Panc1 (cell line): Measurements from ENCODE around the gene PCDHA11.

Experiments
- POLR2AphosphoS5 ChIP-seq: IDR thresholded peaks from 2 replicates; pipeline ENCODE4 v1.6.1; 2012; ENCODE audit warnings: mild to moderate bottlenecking, low read depth, low read length, moderate library complexity
- REST ChIP-seq, 2 experiments: IDR thresholded peaks; 2 replicates each; pipeline ENCODE4 v1.6.1; 2011 to 2012; ENCODE audit warnings: low read depth in 2 of 2, control low read depth in 1 of 2, low read length in 1 of 2, mild to moderate bottlenecking in 1 of 2, moderate library complexity in 1 of 2; ENCODE audit not compliant: insufficient read depth in 1 of 2
- SIN3A ChIP-seq: IDR thresholded peaks from 2 replicates; pipeline ENCODE4 v1.6.1; 2012; ENCODE audit warnings: low read depth, mild to moderate bottlenecking, low read length, moderate library complexity, borderline replicate concordance; ENCODE audit not compliant: insufficient read depth
- TF ChIP-seq, protein P1 (sequence below): fragments of 450-650 bp; IDR thresholded peaks from 2 replicates; pipeline ENCODE4 v1.5.1; 2017; ENCODE audit warnings: mild to moderate bottlenecking

- TF ChIP-seq, protein P1, sequence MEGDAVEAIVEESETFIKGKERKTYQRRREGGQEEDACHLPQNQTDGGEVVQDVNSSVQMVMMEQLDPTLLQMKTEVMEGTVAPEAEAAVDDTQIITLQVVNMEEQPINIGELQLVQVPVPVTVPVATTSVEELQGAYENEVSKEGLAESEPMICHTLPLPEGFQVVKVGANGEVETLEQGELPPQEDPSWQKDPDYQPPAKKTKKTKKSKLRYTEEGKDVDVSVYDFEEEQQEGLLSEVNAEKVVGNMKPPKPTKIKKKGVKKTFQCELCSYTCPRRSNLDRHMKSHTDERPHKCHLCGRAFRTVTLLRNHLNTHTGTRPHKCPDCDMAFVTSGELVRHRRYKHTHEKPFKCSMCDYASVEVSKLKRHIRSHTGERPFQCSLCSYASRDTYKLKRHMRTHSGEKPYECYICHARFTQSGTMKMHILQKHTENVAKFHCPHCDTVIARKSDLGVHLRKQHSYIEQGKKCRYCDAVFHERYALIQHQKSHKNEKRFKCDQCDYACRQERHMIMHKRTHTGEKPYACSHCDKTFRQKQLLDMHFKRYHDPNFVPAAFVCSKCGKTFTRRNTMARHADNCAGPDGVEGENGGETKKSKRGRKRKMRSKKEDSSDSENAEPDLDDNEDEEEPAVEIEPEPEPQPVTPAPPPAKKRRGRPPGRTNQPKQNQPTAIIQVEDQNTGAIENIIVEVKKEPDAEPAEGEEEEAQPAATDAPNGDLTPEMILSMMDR: no peak
- TF ChIP-seq REST (IDR thresholded peaks at IDR 0.05; ENCODE audit: insufficient read depth in 1 of 2, low read depth in 2 of 2, low read length in 1 of 2) (no peak), SIN3A (no peak), POLR2AphosphoS5 (no peak)
Measured at GRCh38 chr5:140916325-140916724, 47.6 kb downstream of the PCDHA11 start.
